Ammon's horn (tissue), 1 donor: ENCODE measurements around the gene COX8A.
"Not testable (repeated sequence)": the region's sequence is repeated elsewhere in the genome, so short reads cannot be mapped to it uniquely, and the experiment has no call there.

ENCODE experiments used
- DNase-seq: peaks from one replicate; pipeline ENCODE4 v3.0.0-alpha.2; 2016; ENCODE audit warnings: low spot score

Gene COX8A

GRCh38 chr11:63969461-63969860 is 5.0 kb upstream of the COX8A start:
- DNase-seq: no peak

DNA sequence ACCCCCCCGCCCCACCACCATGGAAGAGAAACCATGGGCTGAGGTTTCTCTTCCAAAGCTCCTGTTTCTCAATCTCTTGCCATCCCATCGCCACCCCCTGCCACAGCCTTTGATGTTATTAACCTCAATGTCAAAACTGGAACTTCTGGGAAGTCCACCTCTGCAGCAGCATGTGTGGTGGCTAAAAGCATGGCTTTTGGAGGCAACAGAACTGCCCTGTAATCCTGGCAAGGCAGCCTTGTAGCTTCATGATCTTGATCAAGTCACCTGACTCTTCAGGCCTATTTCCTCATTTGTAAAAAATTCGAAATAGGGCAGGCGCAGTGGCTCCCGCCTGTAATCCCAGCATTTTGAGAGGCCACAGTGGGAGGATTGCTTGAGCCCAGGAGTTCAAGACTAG is 3.5 kb upstream of the COX8A start:
- no peak for DNase-seq

DNA sequence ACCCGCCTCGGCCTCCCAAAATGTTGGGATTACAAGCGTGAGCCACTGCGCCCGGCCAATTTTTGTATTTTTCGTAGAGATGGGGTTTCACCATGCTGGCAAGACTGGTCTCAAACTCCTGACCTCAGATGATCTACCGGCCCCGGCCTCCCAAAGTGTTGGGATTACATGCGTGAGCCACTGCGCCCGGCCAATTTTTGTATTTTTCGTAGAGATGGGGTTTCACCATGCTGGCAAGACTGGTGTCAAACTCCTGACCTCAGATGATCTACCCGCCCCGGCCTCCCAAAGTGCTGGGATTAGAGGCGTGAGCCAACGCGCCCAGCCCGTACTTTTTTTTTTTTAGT is 535 bp upstream of the COX8A start:
- not testable (repeated sequence) for DNase-seq

DNA sequence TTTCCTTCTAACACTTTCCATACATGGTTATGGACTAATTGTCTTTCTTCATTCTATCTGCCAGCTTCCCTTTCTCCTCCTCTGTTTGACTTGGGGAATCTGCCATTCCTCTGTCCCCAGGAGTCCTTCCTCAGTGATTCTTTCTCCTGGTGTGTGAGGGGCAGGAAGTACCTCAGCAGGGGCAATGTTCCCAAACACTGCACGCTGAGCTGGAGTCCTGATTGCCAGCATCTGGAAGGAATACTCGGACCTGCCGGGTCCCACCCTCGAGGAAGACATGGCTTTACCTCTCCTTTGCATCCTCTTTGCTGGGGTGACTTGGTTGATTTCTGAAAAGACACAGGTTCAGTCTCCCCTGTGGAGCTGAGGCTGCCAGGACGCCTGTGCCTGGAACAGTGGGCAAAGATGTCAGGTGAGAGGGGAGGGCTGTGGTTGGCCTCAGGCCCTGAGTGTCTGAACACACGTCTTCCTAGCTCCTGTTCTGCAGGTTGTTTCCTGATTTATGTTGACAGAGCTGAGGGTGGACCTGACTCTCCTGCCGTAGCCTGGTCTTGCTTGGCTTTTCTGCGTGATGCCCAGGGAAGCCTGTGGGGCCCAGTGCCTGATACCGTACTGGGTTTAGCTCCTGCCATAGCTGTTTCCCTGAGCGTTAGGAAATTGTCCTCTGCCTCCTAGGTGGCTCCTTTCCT is 4.3 kb downstream of the COX8A start:
- no peak for DNase-seq

- no peak for DNase-seq
These were observed 5.0 kb downstream of the COX8A start for GRCh38 chr11:63979426-63979825.

DNA sequence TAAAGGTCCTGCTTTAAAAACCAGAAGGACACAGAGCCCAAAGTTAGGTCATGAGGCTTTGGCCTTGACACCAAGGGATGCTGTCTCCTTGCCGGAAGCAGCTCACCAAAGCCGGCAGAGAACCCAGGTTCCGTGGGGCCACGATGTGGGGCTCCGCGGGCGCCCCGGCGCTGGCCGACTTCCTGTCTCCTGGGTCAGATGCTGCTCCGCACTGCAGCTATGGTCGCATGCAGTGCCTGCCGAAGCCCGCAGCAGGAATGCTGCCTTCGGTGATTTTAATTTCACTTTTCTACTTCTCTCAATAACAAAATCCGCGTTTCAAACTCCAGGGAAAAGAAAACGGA is 11.4 kb downstream of the COX8A start:
- DNase-seq: no peak

DNA sequence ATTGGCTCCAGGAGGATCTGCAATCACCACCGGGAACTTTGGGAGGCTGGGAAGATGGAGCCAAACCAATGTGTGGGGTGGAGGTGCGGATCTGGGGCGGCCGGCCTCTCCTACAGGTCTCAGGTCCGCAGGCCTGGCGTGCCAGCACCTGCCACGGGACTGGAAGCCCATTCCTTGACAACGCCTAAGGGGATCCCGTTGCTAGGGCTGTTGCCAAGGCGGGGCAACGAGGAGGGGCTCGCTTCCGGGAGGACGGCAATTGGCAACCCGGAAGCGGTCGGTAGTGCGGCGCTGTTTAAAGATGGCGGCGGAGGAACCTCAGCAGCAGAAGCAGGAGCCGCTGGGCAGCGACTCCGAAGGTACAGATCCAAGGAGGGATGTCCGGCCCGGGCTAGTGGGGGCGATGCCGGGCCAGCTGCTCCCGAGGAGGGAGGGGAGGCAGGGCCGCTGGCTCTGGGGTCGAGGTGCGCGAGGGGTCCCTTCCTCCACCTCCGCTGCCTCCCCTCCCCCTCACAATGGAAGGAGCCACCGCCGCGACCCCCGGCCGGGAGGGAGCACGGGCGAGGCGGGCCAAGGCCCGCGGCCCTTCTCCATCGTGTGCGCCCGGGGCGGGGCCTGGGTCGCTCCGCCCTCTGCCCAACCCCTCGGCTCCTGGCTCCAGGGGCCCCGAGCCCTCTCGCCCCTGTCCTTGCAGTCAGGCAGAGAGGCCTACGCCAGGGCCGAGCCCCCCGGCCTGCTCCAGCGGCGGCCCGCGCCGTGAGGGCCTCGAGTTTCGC is 11.9 kb downstream of the COX8A start, which contains the start of gene OTUB1:
Gene OTUB1, plus strand, starts transcription at position 283 of the 776 bp plus-strand sequence. Its CDS starts 19 bp downstream, at position 302.
- peak; percentile 94 for DNase-seq

- no peak for DNase-seq
These were observed 12.6 kb downstream of the COX8A start for GRCh38 chr11:63986932-63987513.

DNA sequence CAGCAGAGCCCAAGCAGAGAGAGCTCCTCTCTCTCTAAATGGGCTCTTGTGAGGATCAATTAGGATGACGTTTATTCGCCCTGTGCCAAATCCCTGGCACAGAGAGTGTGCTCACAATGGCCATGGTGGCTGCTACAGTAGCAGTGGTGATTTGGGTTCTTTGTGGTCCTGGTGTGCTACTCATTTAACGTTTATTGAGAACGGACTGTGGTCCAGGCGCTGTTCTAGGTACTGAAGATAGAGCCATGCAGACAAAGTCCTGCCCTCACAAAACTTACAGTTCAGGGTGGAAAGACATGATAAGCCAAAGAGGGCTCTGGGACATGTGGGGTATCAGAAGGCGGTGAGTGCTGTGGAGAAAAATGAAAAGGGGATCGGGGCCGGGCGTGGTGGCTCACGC is 17.1 kb downstream of the COX8A start:
- DNase-seq: no peak

GRCh38 chr11:63993100-63993499 is 18.7 kb downstream of the COX8A start:
- no peak for DNase-seq

DNA sequence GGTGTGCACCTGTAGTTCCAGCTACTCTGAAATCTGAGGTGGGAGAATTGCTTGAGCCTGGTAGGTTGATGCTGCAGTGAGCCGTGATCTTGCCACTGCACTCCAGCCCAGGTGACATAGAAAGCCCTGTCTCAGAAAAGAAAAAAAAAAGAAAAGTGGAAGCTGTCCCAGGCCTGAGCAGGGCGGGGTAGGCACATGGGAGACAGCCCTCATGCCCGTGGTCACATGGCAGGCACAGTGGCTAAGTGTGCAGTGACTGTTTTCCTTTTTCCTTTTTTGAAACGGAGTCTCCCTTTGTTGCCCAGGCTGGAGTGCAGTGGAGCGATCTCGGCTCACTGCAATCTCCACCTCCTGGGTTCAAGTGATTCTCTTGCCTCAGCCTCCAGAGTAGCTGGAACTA is 19.6 kb downstream of the COX8A start:
- no peak for DNase-seq

DNA sequence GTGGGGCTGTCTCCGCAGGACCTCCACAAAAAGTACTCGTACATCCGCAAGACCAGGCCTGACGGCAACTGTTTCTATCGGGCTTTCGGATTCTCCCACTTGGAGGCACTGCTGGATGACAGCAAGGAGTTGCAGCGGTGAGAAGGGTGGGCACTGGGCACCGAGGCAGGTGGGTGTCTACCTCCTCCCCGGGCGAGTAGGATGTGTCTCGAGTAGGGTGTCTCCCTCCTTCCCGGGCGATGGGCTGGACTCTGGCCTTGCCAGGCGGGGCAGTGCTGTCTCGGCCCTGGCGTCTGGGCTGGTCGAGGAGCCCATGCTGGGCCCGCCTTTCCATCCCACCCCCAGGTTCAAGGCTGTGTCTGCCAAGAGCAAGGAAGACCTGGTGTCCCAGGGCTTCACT is 22.1 kb downstream of the COX8A start:
- no peak for DNase-seq

GRCh38 chr11:63997104-63997700 is 22.8 kb downstream of the COX8A start:
- no peak for DNase-seq

GRCh38 chr11:63997801-63998337 is 23.4 kb downstream of the COX8A start:
- DNase-seq: no peak

- no peak for DNase-seq
These were observed 24.3 kb downstream of the COX8A start for GRCh38 chr11:63998558-63999348.

DNA sequence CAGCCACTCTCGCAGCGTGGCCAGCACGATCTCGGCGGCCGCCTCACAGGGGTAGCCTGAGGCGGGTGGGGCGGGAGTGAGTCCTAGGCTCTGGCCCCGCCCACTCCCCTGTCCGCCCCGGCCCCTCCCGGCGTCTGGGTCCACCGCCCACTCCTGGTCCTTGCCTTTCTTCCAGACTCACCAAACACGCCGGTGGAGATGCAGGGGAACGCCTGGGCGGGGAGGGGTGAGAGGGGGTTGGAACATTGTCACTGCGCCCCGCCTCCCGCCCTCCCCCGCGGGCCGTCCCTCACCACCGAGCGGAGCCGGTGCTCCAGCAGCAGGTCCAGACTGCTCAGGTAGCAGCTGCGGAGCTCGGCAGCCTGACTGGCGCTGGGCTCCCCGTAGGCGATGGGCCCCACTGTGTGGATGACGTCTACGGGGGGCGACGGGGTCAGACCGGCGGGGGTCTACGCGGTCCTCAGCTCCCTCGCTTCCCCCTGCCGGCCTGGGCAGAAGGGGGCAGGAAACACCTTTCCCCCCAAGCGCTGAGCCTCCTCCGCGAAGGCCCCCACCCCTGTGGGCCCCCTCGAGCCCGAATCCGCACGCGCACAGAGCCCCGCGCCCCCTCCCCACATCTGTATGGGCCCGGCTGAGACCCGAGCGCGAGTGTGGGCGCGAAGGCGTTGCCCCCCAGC is 25.1 kb downstream of the COX8A start:
- no peak for DNase-seq

- peak; percentile 73 for DNase-seq
These were observed 25.8 kb downstream of the COX8A start for GRCh38 chr11:64000026-64000739.

DNA sequence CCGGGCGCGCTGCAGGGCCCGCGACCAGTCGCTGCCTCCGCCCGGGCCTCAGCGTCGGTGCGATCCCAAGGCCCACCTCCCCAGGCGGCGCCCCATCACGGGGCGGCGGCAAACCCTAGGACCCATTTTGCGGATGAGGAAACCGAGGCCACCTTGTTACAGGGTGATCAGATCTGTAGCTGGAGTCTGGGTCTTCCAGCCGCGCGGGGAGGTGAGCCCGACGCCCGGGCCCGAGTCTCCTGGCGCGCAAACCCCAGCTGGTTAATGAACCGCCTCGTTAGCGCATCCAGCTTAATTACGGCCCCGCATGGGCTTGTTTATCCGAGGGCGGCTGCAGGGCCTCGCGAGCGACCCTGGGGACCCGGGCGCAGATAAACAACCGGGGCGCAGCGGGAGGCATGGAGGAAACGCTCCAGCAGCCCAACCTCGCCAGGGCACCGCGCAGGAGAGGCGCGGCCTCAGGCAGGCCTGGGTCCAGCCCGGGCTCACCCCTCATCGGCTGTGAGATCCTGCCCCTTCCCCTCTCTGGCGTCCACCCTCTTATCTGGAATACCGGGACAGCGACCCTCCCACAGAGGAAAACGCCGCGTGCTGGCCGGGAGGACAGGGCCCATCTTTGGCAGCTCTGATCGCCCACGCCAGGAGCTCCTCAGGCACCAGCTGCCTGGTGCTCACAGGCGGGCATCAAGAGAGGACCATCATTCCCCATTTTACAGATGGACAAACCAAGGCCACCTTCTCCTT is 26.5 kb downstream of the COX8A start:
- no peak for DNase-seq

- DNase-seq: no peak
These were observed 27.3 kb downstream of the COX8A start for GRCh38 chr11:64001484-64002420.
